GM18508 (cell line): Measurements from ENCODE around the gene DYSF.

Experiments
- ATAC-seq: cut with Tn5 transposase; IDR thresholded peaks from one replicate; pipeline ENCODE4 v1.9.1; 2021; ENCODE audit warnings: moderate number of reproducible peaks; ENCODE audit not compliant: insufficient read depth, unreplicated experiment

Gene DYSF

GRCh38 chr2:71455741-71456569 is 2.6 kb downstream of the DYSF start:
- no peak for ATAC-seq

DNA sequence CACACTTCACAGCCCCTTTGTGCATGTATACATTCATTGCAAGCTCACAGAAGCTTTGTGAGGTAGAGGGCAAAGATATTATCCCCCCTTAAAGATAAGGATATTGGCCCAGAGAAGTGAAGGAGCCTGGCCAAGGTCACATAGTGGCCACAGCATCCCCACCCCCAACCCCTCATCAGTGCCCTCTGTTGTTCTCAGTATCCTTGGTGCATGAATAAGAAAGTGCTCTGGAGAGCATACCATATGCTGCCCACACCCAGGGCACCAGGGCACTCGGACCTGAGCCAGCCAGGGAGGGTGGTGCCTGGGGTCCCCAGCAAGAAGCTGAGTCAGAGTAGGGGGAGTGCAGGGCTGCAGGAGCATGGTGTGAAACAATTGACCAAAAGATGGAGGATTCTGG is 3.3 kb downstream of the DYSF start:
- ATAC-seq: no peak

DNA sequence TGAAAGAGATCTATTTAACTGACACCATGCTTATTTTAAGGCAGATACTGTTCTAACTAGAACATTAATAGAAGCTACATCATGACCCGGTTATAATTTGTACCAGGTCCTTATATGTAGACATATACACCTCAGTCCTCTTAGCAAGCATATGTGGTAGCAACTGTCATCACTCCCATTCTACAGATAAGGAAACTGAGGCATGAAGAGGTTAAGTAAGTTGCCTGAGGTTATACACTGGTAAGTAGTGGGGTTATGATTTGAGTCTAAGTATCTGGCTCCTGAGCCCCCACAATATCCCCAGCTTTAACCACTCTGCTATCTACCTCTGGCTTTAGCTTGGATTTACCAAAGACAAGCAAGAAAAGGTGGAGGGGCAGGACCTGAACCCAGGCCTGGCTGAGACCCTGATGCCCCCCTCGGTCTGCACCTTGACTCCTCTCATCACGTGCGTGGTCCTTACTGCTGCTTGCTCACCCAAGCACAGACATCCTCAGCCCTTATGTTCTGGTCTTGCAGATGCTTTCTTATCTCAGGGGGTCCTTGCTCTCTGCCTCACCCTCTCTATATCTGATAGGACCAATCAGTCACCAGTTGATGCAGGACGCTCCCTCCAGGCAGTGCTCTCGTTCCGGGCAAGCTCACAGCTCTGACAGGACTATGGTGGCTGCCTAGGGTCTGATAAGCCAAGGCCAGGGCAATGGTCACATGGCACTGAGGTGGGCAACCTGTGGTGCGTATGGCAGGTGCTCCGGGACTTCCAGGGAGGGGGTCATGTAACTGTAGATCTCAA is 4.0 kb downstream of the DYSF start:
- no peak for ATAC-seq

DNA sequence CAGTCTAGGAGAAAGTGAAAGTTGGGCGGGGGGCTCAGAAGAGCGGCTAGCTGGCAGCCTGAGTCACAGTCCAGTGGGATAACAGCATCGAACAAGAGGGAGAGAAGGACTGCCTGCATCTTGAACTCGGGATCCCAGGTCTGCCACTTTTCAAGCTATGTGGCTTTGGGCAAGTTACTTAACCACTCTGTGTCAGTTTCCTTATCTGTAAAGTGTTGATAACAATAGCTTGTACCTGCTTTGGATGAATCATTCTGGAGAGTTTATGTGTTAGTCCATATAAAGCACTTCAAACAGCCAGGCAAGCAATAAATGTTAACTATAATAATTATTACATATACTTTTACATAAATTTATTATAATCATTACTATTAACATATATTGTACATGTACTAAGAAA is 4.6 kb downstream of the DYSF start:
- no peak for ATAC-seq

- no peak for ATAC-seq
Observed at GRCh38 chr2:71458413-71459083, 5.2 kb downstream of the DYSF start.

DNA sequence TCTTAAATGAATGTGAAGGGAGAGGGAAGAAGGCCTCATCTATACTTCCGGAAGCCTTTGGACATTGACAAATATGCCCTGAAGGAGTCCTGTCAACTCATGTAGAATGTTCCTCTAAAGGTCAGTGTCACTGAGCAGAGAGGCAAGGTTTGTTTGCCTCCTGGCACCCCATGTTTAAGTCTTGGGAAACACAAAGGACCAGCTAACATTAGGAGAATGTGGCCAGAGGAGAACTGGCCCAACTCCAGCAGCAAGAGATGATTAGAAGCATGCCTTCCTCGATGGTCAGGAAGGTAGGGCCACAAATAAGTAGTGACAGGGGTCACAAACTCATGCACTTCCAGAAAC is 5.7 kb downstream of the DYSF start:
- no peak for ATAC-seq

DNA sequence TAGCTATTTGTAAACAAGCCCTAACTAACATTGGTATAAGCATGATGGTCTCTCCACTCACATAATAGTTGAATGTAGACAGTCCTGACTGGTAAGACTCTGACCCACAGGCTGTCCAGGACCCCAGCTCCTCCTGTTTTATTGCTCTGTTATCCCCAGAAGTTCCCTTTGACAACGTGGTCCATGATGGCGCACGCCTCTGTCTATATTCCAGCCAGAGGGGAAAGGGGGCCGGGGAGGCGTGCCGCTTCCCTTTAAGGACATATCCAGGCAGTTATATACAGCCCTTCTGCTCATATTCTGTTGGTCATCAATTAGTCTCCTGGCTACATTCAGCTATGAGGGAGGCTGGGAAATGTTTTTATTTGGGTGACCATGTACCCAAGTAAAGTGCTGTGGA is 6.7 kb downstream of the DYSF start:
- ATAC-seq: no peak

GRCh38 chr2:71460595-71461303 is 7.4 kb downstream of the DYSF start:
- ATAC-seq: no peak

DNA sequence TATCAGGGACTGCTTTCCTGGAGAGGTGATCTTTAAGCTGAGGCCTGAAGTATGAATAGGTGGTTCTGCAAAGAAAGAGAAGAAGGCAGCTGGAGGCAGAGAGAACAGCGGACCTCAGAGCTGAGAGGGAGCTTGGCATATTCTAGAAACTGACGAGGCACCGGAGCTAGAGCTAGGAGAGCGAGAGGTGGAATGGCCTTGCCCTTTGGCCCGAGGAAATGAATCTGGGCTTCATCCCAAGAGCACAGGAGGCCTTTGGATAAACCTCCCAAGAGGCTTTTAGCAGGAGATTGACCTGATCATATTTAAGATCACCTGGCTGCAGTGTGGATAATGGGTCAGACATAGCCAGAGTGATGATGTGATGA is 7.9 kb downstream of the DYSF start:
- no peak for ATAC-seq

DNA sequence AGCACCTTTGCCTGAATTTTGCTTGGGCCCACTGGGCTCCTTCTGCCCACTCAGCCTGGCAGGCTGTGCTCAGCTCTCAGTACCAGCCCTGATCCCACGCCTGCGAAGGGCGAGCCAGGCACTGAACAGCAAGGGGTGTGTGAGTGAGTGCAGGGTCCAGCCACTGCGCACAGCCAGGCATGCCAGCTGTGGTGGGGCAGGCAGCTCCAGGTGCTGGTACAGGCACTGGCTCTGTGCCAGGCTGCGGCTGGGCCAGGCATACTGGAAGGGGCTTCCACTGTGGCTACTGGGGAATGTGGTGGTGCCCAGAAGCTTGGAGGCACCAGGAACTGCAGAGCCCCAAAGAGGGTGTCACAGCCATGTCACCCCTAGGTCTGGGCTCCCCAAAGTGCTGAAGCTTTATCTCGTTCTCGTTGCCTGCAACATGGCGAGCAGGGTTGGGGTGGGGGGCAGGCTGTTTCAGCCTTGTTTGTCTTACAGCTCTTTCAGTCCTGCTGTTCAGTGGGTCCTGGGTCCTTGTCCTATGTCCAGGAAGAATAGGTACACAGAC is 8.8 kb downstream of the DYSF start:
- ATAC-seq: no peak

DNA sequence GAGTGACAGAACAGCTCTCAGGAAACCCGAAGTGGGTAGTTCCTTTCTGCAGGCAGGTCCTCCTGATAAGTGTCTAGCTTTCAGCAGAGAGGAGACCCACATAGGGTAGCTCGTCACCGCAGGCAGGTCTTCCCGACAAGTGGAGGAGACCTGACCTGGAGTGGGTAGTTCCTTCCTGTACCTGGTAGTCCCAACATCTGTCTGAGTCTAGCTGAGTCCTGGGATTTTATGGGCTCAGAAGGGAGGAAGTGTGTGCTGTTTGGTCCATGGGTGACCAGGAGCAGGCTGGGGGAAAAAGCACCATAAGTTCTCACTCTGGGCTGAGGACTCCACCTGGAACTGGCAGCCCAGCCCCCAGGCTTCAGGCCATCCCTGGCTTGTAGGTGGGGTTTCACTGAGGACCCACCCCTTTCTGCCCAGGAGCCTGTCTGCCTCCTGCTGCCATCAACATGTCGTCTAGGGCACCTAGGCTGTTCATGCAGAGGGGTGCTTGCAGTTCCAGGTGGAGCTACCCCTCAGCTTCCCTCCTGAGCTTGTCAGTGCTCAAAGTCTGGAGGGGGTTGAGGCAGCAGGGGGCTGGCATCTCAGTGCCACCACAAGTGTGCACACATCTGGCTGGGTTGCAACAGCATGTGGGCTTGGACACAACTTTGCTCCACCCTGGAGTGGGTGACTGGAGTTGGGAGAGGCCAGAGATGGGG is 9.4 kb downstream of the DYSF start:
- ATAC-seq: no peak

- no peak for ATAC-seq
Observed at GRCh38 chr2:71463342-71463654, 9.9 kb downstream of the DYSF start.

- no peak for ATAC-seq
Observed at GRCh38 chr2:71464389-71464788, 11.0 kb downstream of the DYSF start.

DNA sequence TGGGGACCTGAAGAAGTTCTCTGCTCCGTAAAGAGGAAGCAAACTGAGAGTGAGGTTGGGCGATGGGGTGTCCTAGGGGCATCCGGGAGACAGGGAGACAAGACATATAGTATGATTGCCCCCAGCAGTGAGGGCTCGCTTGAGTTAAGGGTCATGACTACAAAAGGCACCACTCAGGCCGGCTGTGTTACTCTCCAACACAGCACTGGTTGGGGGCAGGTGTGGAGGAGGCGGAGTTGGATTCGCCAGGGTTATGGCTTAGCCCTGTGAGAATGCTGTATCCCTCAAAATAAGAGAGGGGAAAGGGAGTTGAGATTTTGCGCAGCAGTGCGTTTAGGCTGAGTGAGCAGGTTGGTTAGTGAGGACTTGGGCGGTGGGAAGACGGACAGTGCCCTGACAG is 12.0 kb downstream of the DYSF start:
- no peak for ATAC-seq

GRCh38 chr2:71465961-71466300 is 12.6 kb downstream of the DYSF start:
- no peak for ATAC-seq

DNA sequence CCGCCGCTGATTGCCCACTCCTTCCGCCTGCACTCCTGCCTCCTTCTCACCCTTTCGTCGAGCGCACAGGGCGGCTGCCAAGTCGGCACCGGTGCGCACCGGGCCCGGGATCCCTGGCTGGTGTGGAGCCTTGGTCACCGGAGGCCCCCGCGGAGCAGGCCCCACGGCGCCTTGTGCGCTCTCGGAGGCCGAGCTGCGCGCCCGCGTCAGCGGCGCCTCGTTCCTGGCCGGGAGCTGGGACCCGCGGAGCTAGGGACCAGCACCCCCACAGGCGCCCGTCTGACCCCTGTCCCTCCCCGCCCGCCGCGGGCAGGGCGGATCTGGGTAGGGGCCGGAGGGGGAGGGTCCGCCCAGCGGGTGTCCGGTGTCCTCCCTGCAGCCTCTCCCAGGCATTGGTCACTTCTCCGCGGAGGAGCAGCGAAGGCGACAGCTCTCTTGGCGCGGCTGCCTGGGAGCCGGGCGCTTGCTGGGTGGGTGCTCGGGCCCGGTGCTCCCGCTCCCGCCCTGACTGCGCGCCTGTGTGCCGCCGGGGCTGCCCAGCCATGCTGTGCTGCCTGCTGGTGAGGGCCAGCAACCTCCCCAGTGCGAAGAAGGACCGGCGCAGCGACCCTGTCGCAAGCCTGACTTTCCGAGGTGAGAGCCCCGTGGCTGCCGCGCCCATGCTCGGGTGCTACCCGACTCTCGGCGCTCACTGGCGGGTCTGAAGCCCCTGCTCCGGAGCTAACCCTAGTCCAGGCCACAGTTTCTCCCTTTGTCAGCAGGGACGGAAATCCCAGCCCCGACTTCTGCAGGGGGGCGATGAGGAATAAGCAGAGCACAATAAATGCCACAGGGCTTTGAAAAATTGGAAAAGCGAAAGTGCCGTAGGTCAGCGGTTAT is 13.2 kb downstream of the DYSF start:
- no peak for ATAC-seq

DNA sequence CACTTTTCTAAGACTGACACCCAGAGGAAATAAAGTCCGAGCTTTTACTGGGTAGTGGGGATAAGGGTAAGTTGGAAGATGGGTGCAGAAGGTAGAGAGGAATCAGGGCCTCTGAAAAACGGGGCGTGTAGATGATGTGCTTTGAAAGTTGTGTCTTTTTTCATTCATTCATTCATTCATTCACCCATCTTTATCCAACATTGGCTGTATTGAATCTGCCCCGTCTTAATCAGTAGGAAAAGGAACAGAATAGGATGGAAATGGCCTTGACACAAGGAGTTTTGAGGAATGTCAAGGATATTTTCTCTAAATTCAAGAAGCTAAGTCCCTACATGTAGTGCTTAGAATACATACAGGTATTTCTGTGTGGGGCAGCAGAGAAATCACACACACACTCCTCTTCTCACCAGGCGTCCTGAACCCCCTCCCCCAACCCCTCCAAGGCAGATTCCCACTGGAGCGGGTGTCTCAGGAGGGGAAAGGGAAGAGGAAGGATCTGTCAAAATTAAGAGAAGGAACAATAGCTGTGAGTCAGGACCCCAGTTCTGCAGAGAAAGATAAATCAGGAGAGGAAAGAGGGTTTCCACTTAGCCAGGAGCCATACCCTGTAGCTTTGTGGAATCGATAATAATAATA is 13.9 kb downstream of the DYSF start:
- ATAC-seq: no peak

- no peak for ATAC-seq
Observed at GRCh38 chr2:71468279-71469015, 15.1 kb downstream of the DYSF start.
